Erythroblast (primary cell): Measurements from ENCODE around the gene PLD5.

ENCODE experiments used
- GATA1 ChIP-seq: IDR thresholded peaks from 2 replicates; pipeline ENCODE4 v1.6.1; 2011; ENCODE audit warnings: low read depth, mild to moderate bottlenecking, control low read depth, low read length, moderate library complexity
- POLR2A ChIP-seq: IDR thresholded peaks from 2 replicates; pipeline ENCODE4 v1.6.1; 2011; ENCODE audit warnings: mild to moderate bottlenecking, low read length

GRCh38 chr1:242455052-242455361 lies 69.5 kb downstream of the PLD5 start:
- TF ChIP-seq POLR2A (no peak), GATA1 (no peak)
